COLO829 (cell line): Measurements from ENCODE around the gene ASB2.

Experiments
- DNase-seq: peaks from one replicate; pipeline ENCODE4 v3.0.0; 2012; ENCODE audit warnings: low spot score

Gene ASB2

DNA sequence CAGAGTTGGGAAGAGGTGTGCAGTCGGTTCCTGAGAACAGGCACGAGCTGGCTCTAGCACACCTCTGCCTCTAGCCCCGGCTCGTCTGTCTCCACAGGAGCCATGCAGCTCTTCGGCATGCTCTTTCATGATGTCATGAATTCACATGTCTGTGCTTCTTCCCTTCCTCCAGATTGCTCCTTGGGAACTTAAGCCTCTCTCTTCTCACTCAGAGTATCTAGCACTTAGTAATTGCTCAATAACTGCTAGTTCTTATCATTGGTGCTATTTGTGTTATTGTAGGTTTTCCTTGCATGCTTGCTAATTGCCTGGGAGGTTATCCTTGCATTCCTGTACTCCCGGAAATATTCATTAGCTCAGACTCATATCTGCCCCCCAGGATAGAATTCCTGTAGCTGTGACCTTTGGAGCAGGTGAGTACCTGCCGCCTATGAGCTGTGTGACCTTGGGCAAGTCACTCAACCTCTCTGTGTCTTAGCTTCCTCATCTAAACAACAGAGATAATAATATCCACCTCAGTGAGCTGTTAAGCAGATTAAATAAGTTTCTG lies 29.8 kb downstream of the ASB2 start:
- no peak for DNase-seq

DNA sequence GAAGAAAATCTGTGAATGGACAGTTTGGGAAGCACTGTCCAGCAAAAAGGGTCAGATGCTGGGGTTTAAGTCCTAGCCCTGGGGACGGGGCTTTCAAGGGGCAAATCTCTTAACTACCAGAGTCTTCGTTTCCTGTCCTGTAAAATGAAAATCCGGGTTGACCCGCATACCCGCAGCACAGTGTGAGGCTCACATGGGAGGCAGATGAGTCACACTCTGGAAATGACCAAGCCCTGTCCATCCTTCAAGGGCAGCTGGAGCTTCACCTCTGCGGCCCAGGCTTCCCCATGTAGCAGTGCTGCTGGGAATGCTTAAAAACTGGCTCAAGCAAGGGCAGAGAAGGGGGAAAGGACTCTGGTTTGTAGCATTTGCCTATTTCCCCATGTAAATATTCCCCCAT lies 30.3 kb downstream of the ASB2 start:
- DNase-seq = no peak

DNA sequence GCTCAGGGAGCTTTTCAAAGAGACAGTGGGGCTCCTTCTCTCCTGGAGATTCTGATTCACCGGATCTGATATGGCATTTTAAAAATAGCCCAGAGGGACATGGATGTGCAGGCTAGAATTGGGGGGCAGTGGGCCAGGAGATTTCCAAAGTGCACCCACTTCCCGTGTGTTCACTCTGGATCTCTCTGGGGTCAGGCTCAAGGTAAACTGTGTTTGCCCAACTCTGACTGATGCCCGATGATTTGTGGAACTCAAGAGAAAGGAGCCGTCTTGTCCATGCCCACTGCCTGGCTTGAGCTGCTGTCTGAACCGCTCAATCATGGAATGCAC lies 31.3 kb downstream of the ASB2 start:
- DNase-seq = no peak

DNA sequence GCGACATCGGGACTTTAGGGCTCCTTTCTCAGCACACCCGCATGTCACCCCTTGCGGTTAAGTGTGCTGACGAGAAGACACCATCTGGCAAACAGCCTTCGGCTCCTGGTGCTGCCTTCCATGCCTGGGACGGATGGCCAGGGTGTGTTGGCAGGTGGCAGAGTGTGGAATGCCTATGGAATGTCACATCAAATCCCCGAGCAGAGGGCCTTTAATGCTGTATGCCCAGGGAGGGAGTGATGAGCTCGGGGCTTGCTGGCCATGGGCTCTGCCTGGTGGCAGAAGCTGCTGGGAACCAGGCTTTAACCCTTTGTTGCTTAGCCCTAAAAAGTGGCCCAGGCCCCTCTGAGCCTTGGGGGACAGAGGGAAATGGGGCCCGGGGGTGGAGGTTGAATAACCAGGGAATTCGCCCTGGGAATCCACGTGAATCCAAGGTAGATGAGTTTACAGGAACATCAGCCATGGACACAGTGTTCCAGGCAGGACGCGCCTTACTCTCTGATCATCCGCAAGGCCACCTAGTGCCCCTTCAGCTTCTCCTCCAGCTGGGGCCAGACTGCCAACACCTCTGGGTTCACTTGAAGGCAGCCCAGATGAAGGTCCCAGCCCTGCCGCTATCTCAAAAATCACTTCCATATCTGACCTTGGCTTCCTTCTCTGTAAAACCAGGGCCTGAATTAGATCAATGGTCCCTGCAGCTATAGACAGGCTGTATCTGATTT lies 31.9 kb downstream of the ASB2 start:
- no peak for DNase-seq

DNA sequence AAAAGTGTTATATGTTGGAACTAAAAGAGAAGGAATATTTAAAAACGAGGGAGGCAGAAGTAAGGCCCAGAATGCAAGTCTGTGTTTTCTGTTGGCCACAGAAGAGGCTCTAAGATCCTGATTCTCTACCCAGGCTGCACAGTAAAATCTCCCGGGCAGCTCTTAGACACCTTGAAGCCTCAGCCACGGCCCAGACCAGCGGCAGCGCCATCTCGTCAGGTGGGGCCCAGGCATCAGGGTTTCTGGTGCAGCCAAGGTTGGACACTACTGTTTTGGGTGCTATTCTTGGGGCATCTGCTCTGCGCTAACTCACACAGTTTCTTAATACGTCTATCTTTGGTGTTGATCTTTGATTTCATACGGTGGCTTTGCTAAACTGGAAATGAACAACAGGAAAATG lies 32.4 kb downstream of the ASB2 start:
- DNase-seq = no peak

DNA sequence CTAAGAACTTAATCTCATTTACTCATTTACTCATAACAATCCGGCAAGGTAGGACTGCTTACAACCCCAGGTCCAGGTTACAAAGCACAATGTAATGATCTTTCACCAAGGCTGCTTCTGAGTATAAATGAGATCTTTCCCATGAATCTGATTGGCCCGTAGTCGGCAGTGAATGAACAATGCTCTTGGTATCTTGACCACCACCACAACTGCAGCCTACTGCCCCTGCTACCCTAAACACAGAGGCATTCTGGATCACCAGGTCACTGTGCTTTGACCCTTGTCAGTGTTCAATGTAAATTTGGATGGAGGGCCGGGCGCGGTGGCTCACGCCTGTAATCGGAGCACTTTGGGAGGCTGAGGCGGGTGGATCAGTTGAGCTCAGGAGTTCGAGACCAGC lies 33.3 kb downstream of the ASB2 start:
- DNase-seq = no peak

DNA sequence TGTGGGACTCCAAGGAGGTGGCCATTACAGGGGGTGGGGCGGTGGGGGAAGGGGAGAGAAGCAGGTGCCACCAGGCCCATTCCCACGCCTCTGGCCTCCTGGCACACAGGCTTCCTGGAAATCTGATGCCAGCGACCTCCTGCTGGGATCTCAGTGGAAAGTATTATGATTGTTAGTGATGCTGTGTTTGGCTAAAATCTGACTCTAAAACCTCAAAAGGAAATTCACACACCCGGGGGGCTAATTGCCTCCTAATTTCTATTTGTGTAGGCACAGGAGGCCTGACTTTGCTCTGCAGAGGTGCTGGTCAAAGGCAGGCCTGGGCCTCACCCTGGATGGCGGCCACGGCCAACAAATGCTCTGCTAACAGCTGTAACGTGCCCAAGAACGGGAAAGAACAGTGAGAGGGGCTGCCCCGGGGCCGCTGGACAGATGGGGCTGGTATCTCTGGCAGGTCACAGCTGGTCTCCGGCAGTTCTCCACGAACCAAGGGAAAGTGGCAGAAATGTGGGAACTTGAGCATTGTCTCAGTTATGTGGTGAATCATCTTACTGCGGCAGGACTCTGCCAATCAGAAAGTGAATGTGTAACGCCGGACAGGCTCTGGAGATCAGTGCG lies 35.0 kb downstream of the ASB2 start:
- DNase-seq = no peak

DNA sequence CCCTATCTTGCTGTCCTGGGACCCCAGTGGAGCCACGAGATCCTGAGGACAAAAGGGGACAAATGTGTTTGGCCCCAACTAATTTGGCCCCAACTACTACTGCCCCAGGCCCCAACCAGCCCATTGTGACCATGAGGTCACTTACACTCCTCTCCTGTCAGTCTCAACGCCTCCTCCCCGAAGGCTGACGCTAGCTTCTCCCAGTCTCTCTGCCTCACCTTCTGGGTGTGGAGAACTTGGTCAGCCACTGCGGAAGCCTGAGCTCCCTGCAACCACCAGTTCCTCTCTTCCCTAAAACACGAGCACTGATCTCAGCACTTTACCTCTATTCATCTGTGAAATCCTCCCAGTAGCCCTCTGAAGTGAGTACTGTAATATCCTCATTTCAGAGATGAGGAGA lies 35.9 kb downstream of the ASB2 start:
- no peak for DNase-seq

DNA sequence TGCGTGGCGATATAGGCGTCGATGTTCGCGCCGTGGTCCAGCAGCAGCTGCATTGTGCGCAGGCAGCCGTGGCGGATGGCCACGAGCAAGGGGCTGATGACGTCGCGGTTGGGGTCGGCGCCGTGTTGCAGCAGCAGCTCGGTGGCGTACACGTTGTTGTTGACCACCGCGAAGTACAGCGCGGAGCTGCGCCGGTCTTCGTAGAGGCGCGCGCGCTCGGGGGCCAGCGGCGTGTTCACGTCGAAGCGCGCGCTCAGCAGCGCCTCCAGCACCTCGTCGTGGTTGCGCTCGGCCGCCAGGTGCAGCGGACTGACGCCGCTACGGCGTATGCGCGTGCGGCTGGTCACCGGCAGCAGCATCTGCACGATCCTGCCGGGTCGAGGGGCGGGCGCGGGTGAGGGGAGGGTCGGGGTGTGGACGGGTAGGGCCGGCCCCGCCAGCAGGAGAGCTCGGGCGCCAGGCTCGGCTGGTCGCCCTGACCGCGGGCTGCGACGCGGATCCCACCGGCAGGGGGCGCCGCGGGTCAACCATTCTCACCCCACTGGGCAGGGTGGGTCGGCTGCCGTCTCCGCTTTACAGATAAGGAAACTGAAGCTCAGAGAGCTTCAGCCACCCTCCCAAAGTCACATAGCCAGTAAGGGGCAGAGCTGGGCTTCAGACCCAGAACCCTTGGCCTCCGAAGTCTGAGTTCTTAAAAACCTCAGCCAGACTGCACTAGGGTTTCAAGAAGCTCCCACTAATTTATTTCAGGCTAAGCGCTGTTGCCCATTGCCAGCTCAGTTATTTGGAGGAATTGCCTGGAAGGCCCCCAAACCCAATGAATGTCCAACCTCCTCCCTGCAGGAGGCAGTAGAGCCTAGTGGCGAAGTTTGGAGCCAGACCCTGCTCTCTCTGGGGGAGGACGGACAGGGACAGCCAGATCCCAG lies 36.8 kb downstream of the ASB2 start:
- peak; percentile 58 for DNase-seq

DNA sequence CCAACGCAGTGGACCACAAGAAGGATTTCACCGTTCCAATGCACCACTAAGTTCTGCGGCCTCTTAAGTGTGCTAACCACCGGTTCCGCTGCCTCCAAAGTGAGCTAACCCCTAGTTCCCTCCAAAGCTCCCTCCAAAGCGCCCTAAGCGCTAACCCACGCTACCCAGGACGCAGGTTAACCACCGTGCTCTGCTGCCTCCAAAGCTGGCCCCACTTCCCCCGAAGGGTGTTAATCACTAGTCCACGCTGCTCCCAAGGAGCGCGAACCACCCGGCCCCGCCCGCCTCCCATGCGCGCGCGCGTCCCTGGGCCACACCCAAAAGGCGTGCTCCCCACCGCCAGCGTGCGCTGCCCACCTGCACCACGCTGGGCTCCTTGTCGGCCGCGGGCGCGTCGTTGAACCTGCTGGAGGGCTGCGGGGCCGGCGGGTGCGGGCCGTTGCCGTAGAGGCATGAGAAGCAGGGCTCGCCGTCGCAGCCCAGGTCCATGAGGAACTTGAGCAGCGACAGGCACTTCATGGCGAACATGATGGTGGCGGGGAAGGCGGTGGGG lies 37.5 kb downstream of the ASB2 start:
- no peak for DNase-seq

DNA sequence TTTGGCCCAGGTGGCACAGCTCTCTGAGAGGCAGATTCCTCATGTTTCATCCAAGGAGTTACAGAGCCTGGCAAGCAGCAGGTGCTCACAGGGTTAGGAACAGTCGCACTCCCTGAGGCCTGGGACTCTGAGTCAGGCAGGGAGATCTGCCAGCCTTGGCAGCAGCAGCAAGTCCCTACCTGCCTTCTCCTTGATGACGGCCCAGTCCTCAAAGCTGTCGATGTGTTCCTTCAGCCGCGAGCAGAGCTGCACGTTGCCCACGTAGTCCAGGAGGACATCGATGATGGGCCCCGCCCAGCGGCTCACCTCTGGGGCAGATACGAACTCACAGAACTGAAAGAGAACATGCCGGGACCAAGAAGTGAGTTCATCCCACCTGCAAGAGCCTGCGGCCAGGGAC lies 38.9 kb downstream of the ASB2 start:
- no peak for DNase-seq

DNA sequence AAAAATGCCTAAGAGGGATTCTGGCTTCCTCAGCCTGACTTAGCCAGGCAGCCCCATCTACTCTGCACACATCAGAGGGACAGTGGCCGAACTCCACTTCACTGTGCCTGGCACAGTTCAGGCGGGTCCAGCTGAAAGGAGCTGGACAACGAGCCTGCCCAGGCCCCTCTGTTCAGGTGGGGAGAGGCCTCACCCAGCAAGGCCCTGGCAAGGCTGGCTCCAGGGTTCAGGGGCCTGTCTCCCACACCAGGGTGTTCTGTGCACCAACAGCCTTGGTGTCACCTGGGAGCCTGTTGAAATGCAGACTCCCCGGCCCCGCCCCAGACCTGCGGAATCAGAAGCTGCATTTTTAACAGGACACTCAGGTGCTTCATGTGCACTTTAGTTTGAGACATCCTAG lies 39.4 kb downstream of the ASB2 start:
- DNase-seq = no peak

DNA sequence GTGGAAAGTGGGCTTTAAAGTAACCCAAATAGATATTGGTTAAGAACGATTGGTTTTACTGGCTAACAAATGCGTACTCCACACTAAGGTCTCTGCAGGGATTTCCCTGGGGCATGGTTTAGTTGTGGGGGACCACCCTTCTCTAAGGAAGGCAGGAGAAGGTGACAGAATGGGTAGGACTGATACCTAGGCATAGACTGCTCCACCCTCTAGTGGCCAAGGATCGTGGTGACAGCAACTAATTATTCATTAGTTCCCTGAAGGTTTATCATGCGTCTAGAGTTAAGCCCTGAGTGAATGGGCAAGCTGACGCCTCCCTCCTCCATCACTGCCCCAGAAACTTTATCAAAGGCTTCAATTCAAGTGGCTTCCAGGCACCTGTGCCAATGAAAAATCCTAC lies 40.1 kb downstream of the ASB2 start:
- DNase-seq = peak; percentile 30

DNA sequence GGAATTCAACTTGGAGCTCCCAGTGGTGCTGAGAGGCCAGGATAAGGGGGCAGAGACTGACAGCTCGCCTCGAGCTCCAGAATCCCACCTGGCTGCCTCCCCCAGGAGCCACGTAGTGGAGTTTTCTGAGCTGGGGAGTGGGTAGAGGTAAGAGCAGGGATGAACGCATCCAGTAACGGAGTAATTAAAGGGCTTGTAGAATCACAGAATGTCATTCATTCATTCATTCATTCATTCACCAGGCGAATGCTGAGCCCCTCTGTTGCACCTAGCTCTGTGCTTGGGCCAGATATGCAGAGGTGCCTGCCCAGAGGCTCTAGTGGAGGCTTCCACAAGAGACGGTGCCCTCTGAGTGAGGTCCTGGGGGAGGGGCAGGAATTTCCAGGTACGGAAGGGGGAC lies 41.2 kb downstream of the ASB2 start:
- DNase-seq = no peak

DNA sequence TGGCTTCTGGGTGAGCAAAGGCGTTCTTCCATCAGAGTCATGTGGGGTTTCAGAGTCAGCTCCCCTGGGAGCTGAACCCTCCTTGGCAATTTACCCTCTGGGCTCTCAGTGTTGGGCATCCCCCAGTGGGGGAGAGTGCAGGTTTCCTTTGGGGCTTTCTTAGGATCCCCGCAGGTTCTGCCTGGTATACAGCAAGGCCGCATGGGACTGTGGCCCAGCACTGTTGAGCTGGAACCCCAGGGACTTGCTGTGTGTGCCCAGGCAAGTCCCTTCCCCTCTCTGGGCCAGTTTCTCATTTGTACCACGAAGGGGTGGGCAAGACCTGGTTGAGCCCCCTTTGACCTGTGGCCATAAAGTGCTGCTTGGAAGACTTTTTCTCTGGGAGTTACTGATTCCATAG lies 43.7 kb downstream of the ASB2 start:
- DNase-seq = no peak

DNA sequence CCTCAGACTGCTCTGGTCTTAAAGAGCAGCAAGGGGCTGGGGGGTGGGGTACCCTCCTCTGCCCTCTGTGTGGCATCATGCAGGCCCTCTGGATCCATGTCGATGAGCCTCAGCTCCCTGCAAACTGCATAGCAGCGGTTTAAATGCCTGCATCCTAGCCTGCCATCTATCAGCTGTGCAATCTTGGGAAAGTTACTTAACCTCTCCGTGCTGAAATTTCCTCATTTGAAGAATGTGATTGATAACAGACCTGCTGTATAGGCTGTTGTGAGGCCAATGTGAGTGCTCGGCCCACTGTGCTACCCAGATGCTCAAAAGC lies 45.4 kb downstream of the ASB2 start:
- no peak for DNase-seq

DNA sequence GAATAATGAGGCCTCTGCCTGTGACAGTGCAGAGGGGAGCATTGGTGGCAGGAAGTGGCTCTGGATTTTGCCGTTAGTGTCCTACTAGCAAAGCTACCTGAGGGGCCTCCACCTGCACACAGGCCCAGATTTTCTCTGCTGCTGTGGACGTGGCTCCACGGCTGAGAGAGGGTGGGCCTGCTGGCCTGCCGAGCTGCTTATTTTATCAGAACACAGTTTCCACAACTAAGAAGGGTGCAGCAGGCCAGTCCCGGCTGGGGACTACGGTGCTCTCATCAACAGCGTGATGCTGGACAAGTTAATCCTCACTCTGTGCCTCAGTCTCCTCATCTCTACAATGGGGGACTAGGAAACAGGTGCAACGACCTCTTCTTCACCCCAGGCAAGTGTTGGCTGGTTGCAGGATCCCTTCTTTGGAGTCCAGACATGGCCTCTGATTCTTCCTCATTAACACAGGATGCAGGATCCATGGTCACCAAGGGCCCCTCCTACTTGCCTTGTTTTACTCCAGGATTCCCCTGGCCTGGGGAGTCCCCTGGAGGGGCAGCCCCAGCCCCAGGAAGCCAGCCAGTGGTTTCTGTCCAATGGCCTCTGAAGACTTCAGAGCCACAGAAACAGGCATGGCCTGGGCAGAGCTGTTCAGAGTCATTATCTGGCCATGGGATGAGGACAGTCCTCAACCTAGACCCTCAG lies 45.9 kb downstream of the ASB2 start:
- DNase-seq = no peak

DNA sequence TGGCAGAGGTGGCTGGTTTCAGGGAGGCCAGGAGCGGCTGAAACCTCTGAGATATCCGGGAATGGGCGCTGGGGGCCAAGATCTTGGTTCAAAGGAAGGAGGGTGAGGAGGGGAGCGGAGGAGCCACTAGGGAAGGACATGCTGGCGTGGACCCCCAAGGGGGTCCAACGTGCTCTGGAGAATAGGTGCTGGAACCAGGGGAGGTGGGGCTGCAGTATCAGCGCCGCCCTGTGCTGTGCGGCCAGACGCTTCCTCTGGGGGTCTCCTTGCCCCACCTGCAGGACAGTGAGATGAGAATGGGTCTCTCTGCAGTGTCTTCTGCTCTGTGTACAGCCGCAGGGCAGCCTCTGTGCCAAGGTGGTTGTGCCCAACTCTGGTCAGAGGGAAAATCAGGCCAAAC lies 46.7 kb downstream of the ASB2 start:
- DNase-seq = no peak

DNA sequence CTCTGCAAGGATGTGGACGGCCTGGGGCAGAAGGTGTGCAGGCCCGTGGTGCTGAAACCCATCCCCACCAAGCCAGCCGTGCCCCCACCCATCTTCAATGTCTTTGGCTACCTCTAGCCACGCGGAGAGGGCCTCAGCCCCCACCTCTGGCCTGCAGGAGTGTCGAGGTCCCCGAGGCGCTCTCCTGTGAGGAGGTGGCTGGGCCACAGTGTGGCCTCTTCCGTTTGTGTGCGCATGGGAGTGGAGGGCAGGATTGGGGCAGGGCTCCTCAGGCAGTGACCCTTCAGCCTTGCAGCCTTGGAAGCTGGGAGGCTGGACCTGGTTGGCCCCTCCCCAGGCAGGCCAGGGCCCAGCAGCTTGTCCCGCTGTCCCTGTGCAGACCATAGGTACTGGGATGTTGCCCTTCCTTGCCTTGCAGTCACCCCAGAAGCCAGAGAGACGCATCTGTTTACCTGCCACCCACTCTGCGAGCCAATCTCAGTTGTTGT lies 47.3 kb downstream of the ASB2 start:
- DNase-seq = no peak

DNA sequence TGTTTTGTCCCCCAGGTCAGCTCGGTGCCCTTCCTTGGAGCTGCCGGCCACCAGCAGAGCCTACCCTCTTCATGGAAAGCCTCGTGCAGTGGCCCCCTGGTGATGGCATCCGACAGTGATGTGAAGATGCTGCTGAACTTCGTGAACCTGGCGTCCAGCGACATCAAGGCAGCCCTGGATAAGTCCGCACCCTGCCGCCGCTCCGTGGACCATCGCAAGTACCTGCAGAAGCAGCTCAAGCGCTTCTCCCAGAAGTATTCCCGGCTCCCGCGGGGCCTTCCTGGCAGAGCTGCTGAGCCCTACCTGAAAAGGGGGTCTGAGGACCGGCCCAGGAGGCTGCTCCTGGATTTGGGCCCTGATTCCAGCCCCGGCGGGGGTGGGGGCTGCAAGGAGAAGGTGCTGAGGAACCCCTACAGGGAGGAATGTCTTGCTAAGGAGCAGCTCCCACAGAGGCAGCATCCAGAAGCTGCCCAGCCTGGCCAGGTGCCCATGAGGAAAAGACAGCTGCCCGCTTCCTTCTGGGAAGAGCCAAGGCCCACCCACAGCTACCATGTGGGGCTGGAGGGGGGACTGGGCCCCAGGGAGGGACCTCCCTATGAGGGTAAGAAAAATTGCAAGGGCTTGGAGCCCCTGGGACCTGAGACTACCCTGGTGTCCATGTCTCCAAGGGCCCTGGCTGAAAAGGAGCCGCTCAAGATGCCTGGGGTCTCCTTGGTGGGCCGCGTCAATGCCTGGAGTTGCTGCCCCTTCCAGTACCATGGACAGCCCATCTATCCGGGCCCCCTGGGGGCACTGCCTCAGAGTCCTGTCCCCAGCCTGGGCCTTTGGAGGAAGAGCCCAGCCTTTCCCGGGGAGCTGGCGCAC lies 48.0 kb downstream of the ASB2 start:
- DNase-seq = no peak

DNA sequence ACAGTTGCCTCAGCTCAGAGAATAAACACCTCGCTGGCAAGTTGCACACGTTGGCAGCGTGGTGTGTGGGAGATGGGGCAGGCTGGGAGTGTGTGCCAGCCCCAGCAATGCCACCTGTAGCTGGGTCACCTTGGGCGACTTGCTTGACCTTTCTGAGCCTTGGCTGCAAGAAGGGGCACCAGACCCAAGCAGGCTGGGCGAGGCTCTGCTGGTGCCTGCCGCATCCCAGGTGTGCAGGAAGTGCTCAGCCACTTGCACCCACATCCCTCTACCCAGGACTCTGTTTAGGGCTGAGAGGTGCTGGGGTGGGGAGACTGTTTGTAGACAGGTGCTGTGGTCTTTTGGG lies 48.6 kb downstream of the ASB2 start:
- no peak for DNase-seq
